NCI-H2081 treated with DMSO at 0.1 percent for 48 hours (cell line): ENCODE data around the gene MOGAT2.

ENCODE experiments used
- DNase-seq: peaks from one replicate; lab custom pipeline; 2025; lab: John Stamatoyannopoulos, UW

The MOGAT2 gene

DNA sequence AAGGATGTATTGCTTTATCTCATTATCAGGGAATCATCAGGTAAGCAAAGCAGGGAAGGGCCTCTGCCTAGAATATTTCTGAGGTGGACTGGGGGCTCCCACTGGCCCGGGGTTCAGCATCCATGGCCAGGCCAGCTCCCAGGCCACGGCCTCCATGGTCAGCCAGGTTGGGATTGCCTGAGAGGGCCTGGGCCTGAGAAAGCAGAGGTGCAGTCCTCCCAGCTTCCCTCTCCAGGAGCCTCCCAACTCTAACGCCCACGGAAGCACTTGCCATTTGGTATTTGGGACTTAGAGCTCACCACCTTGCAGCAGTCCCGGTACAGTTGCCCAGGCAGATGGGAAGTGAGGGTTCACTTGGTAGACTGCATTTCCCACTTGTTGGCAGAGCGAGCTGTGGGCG lies 63.7 kb downstream of the MOGAT2 start:
- no peak for DNase-seq

DNA sequence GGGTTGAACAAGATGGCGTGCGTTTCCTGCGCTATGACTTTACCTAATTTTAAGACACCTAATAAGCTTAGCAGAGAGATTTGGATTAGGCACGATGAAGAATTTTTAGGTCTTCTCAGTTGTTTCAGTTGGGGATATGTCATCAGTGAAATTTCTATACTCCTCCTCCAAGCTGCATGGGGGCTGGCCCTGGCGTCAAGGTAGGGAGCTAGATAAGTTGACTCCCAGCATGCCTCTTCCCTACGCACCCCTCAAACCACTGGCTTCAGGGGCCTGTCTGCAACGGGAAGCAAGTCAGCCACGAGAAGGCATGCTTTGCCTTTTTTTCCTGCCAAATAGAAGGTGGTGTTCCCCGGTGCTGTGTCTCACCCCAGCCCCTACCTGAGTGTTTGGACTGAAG lies 64.2 kb downstream of the MOGAT2 start:
- DNase-seq, result no peak
